Activated naive CD8-positive, alpha-beta T cell treated with anti-CD3 and anti-CD28 coated beads, Interleukin-2, amount 50 U/mL, for 16 hours (primary cell): ENCODE measurements around the gene CBX3.
"Not testable (repeated sequence)": the region's sequence is repeated elsewhere in the genome, so short reads cannot be mapped to it uniquely, and the experiment has no call there.

ENCODE experiments used
- DNase-seq: peaks from one replicate; pipeline ENCODE4 v3.0.0-alpha.2; 2020; ENCODE audit warnings: low read depth, low spot score

Gene CBX3

DNA sequence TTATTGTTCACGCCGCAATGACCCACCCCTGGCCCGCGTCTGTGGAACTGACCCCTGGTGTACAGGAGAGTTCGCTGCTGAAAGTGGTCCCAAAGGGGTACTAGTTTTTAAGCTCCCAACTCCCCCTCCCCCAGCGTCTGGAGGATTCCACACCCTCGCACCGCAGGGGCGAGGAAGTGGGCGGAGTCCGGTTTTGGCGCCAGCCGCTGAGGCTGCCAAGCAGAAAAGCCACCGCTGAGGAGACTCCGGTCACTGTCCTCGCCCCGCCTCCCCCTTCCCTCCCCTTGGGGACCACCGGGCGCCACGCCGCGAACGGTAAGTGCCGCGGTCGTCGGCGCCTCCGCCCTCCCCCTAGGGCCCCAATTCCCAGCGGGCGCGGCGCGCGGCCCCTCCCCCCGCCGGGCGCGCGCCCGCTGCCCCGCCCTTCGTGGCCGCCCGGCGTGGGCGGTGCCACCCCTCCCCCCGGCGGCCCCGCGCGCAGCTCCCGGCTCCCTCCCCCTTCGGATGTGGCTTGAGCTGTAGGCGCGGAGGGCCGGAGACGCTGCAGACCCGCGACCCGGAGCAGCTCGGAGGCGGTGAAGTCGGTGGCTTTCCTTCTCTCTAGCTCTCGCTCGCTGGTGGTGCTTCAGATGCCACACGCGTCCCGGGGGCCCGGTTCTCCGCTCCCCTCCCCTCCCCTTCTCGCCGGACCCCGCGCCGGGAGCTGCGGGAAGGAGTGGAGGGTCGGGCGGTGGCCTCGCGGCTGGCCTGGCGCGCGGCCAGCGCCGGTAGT is at the start of gene CBX3:
TSS of gene CBX3 (plus strand) at position 499 of the 772 bp plus-strand sequence. CDS start 1,254 bp downstream, outside the sequence.
- DNase-seq, result peak; percentile 68

DNA sequence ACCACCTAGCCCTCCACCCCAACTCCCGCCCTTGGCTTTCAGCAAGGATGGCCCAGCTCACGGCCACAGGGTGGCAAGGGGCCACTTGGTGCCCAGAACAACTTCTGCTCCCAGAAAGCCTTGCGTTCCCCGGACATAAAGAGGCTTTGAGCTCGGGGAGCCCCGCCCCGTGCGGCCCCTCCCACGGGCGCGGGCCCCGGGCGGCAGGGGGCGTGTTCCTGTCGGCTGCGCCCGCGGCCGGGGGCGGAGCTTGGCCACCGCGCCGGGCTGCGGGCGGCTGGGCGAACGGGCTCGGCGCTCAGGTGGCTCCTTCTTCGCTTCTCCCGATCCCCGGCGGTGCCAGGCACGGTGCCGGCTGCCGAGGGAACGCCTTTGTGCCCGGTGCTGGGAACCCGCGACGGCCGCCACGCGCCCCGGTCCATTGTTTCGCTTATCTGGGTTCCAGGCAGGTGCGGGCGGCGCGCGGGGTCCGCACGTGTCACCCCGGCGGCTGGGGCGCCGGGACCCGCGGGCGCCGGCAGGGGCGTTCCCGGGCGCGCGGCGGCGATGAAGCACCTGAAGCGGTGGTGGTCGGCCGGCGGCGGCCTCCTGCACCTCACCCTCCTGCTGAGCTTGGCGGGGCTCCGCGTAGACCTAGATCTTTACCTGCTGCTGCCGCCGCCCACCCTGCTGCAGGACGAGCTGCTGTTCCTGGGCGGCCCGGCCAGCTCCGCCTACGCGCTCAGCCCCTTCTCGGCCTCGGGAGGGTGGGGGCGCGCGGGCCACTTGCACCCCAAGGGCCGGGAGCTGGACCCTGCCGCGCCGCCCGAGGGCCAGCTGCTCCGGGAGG is 49.4 kb upstream of the CBX3 start, which contains the start of gene NFE2L3:
TSS of gene NFE2L3 (plus strand) at position 246 of the 829 bp plus-strand sequence. CDS start at position 547, 301 bp downstream.
- peak; percentile 62 for DNase-seq

DNA sequence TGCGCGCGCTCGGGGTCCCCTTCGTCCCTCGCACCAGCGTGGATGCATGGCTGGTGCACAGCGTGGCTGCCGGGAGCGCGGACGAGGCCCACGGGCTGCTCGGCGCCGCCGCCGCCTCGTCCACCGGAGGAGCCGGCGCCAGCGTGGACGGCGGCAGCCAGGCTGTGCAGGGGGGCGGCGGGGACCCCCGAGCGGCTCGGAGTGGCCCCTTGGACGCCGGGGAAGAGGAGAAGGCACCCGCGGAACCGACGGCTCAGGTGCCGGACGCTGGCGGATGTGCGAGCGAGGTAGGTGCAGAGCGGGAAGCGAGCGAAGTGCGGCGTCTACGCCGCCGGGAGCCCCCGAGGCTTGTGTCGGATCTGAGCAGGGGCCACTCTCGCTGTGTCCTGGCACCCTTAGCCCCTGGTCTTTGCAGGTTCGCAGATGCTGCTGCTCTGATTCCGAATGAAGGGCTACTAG is 48.7 kb upstream of the CBX3 start:
- not testable (repeated sequence) for DNase-seq

DNA sequence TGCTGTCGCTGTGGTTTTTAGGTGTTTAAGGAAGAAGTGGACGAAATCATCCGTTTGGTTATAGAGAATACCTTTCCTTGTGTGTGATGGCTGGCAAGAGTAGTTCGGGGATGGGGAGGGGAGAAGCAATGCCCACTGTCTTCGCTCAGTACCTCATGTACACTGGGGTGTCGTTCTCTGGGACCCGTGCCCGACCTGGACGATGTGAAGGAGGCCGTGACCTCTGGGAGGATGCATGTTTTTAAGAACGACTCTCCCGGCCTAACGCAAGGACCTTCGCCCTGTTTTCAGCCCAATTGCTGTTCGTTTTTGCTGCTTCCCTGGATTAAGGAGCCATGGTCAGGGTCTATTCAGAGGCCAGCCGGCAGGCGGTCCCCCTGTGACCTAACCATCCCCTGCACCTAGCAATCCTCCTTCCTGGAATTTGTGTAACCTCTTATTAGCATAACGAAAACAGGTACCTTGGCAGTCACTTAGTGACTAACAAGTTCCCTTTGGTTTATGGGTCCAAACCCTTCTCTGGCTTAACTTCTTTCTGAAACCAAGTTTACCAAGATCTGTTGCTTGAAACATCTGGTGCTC is 48.2 kb upstream of the CBX3 start:
- no peak for DNase-seq

GRCh38 chr7:26153823-26154783 is 47.4 kb upstream of the CBX3 start:
- no peak for DNase-seq

DNA sequence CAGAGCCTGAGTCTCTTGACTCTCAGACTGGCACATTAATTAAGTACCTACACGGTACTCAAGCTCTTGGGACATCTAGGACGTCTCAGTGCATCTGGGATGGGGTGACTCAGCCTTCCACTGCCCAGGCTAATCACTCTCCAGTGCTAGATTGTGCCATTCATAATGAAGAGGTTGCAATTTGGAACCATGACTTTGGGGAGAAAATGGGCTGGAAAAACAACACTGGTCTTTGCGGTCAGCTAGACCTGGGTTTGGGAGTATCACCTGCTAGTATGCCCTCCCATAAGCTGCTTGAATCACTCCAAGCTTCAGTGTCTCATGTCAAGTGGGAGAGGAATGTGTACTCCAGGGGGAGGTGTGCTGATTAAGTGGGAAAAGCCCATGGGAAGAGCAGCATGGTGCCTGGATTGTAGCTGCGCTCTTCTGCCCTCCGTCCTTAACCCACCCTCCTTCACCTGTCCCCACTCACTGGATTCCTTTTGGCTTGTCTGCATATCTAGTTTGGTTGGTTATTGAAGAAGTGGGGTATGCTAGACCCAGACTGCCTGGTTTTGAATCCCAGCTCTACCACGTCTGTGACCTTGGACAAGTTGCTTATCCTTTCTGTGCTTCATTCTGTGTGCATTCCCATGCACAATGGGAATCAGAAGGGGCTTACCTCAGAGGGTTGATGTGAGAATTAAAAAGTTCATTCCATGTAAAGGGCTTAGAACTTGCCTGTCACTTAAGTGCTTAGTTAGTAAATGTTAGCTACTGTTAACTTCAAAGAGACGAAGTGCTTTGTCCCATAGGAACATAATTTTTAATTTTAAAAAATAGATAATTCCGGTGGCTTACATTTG is 45.8 kb upstream of the CBX3 start:
- DNase-seq, result no peak

DNA sequence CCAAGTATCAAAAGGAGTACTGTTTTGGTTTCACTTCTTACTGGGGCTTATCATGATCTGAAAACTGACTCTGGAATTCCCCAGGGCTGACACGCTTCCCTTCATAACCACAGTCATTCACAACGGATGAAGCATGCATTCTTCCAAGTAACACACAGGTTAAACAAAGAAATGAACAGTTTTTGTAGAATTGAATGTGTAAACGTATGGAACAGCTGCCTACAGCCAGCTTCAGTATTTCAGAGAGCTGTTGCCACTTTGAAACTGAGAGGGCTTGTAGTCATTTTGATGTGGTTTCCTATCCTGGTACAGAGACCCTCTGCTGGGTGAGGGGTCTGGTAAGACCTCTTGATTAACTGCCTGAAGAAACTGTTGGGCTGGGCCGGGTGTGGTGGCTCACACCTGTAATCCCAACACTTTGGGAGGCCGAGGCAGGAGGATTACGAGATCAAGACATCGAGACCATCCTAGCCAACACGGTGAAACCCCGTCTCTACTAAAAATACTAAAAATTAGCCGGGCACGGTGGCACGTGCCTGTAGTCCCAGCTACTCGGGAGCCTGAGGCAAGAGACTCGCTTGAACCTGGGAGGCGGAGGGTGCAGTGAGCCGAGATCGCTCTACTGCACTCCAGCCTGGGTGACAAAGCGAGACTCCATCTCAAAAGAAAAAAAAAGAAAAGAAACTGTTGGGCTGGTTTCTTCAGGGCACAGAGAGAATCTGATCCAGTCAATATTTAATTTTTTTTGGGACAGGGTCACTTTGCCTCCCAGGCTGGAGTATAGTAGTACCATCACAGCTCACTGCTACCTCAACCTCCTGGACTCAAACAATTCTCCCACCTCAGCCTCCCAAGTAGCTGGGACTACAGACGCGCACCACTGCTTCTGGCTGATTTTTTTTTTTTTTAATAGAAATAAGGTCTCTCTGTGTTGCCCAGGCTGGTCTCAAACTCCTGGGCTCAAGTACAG is 44.8 kb upstream of the CBX3 start:
- DNase-seq, result no peak

GRCh38 chr7:26157520-26158105 is 43.9 kb upstream of the CBX3 start:
- no peak for DNase-seq

- DNase-seq, result no peak
Observed at GRCh38 chr7:26159243-26159642, 42.3 kb upstream of the CBX3 start.

- DNase-seq, result no peak
Observed at GRCh38 chr7:26160896-26161295, 40.6 kb upstream of the CBX3 start.

- no peak for DNase-seq
Observed at GRCh38 chr7:26162431-26162830, 39.1 kb upstream of the CBX3 start.

DNA sequence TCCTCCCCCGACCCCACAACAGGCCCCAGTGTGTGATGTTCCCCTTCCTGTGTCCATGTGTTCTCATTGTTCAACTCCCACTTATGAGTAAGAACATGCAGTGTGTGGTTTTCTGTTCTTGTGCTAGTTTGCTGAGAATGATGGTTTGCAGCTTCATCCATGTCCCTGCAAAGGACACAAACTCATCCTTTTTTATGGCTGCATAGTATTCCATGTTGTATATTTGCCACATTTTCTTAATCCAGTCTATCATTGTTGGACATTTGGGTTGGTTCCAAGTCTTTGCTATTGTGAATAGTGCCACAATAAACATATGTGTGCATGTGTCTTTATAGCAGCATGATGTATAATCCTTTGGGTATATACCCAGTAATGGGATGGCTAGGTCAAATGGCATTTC is 37.7 kb upstream of the CBX3 start:
- DNase-seq, result not testable (repeated sequence)

DNA sequence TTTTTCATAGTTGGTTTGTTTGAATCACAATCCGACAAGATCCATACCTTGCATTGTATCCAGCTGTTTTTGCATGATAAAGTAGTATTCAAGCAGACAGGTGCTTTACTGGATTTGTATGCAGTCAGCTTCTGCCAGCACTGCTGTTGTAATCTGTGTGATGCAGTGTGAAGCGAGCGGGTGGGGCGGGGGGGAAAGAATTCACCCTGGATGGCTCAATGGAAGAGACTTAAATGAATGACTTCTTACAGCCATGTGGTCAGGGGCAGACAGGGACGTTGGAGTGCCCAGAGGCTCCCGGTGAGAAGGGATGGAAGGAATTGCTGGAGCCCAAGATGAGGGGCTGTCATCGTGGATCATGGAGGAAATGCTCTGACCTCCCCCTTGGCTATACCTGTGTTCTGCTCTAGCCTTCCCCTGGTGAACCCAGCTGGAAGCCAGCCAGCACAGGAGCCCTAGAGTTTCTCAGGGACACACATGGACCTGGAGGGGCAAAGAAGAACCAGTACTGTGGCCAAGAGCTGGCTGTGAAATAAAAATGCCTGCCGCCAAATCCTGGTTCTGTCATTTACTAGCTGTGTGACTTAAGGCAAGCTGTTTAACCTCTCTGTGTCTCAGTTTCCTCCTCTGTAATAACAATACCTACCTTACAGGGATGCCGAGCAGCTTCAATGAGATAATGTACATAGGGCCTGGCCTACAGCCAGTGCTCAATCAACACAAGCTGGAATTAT is 35.4 kb upstream of the CBX3 start:
- DNase-seq, result no peak

DNA sequence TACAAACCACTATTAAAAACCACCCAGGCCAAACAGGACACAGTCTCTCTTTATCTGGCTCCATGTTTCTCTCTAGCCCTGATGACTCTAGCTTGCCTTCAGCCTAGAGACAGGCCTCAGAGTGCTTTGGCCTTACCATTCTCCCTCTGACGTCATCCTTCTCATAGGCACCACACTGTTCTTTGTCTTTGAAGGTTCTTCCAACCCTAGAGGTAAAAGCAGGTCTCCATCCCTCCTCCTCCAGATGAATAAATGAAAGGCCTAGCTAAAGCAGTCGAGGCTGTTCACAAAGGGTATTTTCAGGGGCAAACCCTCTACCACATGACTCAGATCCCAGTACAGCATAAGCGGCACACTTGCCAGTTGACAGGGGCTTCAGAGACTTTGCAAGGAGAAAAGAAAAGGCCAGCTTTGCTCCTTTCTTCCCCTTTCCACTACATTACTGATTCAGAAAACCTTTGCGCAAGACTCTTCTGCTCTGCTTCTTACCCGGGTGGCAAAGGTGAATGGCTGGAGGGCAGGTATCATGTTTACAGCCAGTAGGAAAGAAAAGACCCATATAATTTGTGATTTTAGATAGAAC is 34.8 kb upstream of the CBX3 start:
- DNase-seq, result no peak

DNA sequence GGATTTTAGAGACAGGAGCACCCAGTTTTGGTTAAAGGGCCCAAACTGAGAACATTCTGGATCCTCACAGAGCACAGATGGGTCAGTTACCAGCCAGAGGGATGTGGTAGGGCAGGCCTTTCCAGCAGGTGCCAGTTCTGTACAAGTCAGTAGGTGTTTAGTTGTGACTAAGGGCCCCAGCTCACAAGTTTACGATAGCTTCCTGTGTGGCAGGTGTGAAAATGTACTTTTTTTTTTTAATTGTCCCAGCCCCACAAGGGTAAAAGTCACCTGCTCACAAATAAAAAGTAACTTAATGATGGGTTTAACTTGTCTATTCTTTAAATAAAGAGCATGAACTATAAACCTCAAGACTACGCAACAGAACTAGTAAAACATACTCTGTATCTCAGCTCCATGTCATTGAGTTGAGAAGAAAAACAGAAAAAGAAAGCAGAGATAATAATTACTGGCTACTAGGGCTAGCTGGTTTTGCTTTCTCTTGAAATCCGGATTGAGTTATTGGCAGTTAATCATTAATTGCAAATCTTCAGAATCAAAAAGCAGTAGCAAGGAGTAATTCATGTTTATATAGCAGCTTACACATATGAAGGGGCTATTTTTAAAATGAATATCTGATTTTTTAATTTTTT is 34.1 kb upstream of the CBX3 start:
- no peak for DNase-seq

DNA sequence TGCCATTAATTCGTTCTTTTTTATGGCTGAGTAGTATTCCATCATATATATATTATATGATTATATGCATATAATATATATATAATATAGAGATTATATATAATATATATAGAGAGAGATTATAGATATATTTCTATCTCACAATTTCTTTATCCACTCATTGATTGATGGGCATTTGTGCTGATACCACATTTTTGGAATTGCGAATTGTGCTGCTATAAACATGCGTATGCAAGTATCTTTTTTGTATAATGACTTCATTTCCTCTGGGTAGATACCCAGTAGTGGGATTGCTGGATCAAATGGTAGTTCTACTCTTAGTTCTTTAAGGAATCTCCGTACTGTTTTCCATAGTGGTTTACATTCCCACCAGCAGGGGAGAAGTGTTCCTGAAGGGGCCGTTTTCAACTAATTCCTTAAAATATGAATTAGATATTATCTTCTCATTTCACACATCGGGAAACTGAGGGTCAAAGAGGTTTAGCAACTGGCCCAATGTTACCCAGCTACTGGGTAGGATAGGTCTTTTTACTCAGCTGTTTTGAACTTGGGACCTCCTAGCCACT is 33.0 kb upstream of the CBX3 start:
- no peak for DNase-seq

- no peak for DNase-seq
Observed at GRCh38 chr7:26169271-26169670, 32.3 kb upstream of the CBX3 start.
